Thyroid gland (tissue), 4 donors: Measurements from ENCODE around the gene LRRC8A.

Source experiments
- CTCF ChIP-seq, 6 experiments: fragments of 200-600 bp in 3 of 6; fragments of 450-650 bp in 3 of 6; sonication (generic) in 3 of 6; IDR thresholded peaks; one replicate each; pipeline ENCODE4 v1.5.1; 2016 to 2019; ENCODE audit warnings: antibody characterized with exemption in 6 of 6, mild to moderate bottlenecking in 2 of 6, inconsistent platforms in 1 of 6, moderate library complexity in 1 of 6
- POLR2A ChIP-seq, 2 donors: fragments of 450-650 bp; IDR thresholded peaks; one replicate each; pipeline ENCODE4 v1.6.1; 2017; ENCODE audit warnings: antibody characterized with exemption in 2 of 2, mild to moderate bottlenecking in 2 of 2, moderate library complexity in 1 of 2

DNA sequence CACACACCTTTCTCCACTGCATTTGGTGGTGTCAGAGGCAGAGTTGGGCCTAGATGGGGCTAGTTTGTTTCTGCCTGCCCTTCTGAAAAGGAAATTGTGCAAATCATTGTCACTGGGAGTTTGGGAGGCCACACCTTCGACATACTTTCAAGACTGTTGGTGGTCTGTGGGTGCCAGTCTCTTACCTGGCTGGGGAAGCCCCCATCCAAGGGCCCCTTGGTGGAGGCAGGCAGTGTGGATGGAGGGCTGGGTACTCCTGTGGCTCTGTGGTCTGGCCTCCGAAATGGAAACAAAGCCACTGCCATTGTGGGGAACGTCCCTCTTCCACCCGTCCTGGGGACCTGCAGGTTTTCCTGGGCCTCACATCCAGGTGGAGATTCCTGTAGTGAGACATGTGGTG lies 27.9 kb downstream of the LRRC8A start:
- TF ChIP-seq CTCF (IDR thresholded peaks at IDR 0.05) = no peak
- TF ChIP-seq POLR2A (IDR thresholded peaks at IDR 0.05) = no peak
